ENCODE measurements around the gene CCDC117.
A peak's percentile ranks its signal among the peaks of the same experiment; 100 is the strongest.
"Not testable (repeated sequence)": the region's sequence is repeated elsewhere in the genome, so short reads cannot be mapped to it uniquely, and the experiment has no call there.

CCDC117 gene

DNA sequence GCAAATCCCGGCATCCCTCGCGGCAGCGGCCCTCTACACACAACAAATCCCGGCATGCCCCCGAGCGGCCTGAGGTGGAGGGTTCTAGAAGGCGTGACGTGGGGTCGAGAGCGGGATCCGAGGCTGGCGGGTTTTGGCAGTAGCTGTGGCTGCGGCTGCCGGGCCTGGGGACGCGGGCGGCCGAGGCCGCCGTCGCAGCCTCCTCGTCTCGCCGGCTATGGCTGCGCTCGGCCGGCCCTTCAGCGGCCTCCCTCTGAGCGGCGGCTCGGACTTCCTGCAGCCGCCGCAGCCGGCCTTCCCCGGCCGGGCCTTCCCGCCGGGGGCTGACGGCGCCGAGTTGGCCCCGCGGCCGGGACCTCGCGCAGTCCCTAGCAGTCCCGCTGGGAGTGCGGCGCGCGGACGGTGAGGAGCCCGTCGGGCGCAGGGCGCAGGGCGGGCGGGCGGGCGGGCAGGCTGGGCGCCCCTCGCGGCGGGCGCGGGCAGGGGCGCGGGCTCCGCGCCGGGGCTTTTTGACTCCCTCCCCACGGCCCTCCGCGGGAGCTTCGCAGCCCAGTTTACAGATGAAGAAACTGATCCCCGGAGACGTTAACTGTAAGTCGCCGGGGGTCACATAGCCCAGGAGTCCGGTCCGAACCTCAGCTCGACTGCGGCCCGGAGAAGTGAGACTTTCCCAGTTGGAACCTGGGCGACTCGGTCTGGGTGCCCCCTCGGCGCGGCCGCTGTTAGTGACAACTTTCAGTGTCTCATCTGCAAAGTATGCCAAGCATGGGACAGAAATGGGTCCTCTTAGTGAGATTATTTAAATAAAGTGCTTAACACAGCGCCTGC, at the start of gene CCDC117:
CCDC117 (plus strand) TSS at position 63 of the 828 bp plus-strand sequence; CDS start at position 218, 155 bp downstream.
- peak; percentile 97 for DNase-seq

- DNase-seq = no peak
These were observed 44.5 kb upstream of the CCDC117 start for GRCh38 chr22:28728002-28728401.

- DNase-seq = no peak
These were observed 43.7 kb upstream of the CCDC117 start for GRCh38 chr22:28728621-28729313.

GRCh38 chr22:28730179-28730578, 42.3 kb upstream of the CCDC117 start:
- no peak for DNase-seq

DNA sequence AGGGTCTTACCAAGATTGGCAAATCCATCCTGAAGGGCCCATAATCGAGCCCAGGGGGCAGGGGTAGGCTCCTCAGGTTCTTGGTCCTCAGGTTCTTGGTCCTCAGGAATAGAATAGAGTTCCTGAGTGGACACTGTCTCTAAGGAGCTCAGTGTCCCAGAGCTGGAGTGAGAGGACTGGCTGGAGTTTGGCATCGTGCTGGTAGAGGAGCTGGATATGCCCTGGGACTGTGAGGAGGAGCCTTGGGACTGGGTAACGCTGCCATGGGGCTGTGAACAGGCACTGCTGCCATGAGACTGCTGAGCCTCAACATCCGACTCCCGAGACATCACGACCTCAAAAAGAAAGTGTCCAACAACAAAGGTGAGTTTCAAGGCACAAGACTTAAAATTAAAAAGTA, 38.1 kb upstream of the CCDC117 start:
- no peak for DNase-seq

- DNase-seq = no peak
These were observed 36.0 kb upstream of the CCDC117 start for GRCh38 chr22:28736301-28737155.

GRCh38 chr22:28737701-28738100, 34.8 kb upstream of the CCDC117 start:
- no peak for DNase-seq

DNA sequence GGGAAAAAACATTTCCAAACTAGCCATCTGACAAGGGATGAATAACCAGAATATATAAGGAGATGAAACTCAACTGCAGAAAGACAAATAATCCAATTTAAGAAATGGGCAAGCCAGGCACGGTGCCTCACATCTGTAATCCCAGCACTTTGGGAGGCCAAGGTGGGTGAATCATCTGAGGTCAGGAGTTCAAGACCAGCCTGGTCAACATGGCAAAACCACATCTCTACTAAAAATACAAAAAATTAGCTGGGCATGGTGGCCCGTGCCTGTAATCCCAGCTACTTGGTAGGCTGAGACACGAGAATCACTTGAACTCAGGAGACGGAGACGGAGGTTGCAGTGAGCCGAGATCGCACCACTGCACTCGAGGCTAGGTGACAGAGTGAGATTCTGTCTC, 33.6 kb upstream of the CCDC117 start:
- DNase-seq = not testable (repeated sequence)

GRCh38 chr22:28741200-28741784, 31.2 kb upstream of the CCDC117 start:
- no peak for DNase-seq

DNA sequence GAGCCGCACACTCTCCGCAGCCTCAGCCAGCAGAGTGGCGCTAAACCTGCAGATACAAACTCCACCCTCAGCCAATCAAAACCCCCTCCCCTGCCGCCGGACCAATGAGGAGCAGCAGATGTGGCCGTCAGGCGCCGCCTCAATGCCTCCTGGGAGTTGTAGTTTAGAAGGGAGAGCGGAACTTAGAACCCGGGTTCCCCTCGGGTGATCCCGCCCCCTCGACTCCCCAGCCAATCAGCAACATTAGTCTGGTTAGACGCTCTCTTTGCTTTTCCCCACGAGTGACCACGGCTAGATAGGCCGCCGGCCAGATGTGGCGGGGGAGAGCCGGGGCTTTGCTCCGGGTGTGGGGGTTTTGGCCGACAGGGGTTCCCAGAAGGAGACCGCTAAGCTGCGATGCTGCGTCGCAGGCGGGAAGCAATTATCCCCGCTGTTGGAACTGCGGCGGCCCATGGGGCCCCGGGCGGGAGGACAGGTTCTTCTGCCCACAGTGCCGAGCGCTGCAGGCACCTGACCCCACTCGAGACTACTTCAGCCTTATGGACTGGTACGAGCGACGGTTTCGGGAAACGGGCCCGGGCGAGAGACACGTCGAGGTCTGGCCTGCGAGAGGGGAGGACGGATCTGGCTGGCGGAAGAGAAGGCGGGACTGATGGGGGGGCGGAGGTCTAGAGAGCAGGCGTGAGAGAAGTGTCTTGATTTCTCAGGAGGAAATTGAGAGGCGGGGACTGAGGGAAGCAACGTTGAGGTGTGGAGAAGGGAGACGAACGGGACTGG, 30.5 kb upstream of the CCDC117 start, which contains the start of the genes CHEK2 and HSCB:
CHEK2 (minus strand) TSS at position 36 of the 777 bp plus-strand sequence. CDS start 7,099 bp downstream, outside the sequence.
HSCB (plus strand) TSS at position 255 of the 777 bp plus-strand sequence; CDS start at position 312, 57 bp downstream.
- DNase-seq = peak; percentile 99

DNA sequence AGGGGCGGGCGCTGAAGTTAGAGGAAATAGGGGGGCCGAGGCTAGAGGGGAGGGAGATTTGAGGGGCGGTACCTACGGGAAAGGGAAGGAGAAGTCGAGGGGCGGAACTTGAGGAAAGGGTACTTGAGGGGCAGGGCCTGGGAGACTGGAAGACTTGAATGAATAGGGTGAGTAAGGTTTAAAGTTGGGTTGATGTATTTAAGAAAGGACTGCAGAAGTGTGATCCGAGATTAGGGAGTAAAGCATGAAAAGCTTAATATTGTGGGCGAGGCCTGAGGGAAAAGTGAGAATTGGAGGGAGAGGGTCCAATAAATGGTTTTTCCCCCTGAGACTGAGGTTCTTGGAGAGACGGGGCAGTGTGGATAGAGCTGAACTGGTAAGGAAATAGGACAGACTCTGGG, 29.9 kb upstream of the CCDC117 start:
- DNase-seq = no peak

DNA sequence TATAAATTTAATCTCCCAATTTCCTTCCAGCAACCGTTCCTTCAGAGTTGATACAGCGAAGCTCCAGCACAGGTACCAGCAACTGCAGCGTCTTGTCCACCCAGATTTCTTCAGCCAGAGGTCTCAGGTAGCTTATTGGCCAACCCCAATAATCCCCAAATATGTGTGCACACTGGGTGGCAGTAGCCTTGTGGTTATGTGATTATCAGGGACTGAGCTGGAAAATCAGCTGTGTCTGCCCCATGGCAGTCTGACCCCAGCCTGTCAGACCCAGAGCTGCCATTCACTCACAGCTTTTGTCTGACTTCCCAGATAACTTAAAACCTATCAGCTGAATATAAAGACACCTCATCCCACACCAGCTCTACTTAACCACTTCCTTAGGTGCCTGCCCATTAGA, 28.6 kb upstream of the CCDC117 start:
- DNase-seq = no peak

- DNase-seq = no peak
These were observed 22.0 kb upstream of the CCDC117 start for GRCh38 chr22:28750471-28750881.

DNA sequence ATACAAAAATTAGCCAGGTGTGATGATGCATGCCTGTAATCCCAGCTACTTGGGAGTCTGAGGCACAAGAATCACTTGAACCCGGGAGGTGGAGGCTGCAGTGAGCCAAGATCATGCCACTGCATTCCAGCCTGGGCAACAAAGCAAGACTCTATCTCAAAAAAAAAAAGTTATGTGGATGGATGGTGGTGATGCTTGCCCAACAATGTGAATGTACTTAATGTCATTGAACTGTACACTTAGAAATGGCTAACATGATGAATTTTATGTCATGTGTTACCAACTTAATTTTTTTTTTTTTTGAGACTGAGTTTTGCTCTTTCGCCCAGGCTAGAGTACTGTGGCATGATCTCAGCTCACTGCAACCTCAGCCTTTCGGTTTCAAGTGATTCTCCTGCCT, 18.0 kb upstream of the CCDC117 start:
- DNase-seq = not testable (repeated sequence)

DNA sequence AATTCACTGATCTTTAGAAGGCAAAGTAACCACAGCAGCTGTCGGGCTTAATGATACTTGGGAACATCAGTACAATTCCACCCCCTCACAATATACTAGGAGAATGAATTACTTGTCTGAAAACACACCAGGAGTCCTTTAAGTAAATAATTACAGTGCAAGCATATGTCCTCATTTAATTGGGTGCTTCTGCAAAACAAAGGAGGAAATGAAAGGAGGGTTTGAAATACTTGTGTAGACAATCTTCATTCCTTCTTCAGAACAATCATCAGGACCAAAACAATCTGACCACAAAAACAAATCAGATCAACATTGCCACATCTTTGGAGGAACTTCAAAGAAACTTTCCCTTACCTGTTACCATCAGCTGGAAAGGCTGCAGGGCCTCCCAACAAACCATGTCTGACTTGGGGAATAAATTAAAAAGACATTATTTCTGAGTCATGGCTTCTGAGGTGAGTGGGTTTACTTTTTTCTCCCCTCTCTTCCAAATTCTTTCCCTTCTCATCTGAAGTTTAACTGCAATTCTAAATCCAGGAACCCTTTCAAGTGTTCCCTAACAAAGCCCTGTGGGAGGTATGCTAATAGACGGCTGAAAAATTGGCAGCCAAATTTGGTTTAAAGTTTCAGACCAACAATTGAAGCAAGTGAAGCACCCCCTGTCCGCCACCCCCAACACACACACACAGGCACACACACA, 12.5 kb upstream of the CCDC117 start:
- DNase-seq = no peak

GRCh38 chr22:28761449-28761755, 11.1 kb upstream of the CCDC117 start:
- no peak for DNase-seq

- not testable (repeated sequence) for DNase-seq
These were observed 10.5 kb upstream of the CCDC117 start for GRCh38 chr22:28762000-28762399.

DNA sequence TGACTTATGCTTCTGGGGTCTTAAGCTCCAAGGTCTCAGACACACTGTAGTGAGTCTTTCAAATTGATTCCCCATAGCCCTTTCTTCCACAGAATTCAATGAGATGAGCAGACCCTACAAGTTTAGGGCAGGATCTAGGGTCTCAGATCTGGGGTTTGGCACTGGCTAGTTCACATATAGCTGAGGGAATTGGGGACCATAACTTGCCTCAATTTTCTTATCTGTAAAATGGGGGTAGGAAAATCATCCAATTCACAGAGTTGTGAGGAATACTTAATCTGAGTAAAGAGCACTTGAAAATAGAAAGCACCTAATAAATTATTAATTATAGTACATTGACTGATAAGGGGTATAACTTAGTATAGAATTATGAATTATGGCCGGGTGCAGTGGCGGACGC, 5.9 kb upstream of the CCDC117 start:
- DNase-seq = no peak

DNA sequence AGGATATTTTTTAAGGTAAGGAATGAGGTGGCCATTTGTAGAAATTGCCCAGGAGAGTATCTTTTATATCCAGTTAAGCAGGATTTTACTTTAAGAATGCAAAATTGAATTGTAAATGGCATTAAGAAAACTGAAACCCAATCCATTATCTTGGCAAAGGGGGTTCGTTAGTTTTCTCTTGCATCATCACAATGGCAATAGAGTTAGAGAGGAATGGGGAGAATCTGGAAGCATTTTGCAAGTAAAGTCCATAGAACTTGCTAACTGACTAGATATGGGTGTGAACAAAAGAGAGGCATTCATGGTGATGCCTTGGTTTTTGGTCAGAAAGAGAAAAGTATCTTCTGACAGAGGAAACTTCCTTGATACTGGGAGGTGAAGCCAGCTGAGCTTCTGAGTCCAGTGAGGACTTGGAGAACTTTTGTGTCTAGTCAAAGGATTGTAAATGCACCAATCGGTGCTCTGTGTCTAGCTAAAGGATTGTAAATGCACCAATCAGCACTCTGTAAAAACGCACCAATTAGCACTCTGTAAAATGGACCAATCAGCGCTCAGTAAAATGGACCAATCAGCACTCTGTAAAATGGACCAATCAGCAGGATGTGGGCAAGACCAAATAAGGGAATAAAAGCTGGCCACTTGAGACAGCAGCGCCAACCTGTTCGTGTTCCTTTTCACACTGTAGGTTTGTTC, 3.6 kb upstream of the CCDC117 start:
- no peak for DNase-seq

DNA sequence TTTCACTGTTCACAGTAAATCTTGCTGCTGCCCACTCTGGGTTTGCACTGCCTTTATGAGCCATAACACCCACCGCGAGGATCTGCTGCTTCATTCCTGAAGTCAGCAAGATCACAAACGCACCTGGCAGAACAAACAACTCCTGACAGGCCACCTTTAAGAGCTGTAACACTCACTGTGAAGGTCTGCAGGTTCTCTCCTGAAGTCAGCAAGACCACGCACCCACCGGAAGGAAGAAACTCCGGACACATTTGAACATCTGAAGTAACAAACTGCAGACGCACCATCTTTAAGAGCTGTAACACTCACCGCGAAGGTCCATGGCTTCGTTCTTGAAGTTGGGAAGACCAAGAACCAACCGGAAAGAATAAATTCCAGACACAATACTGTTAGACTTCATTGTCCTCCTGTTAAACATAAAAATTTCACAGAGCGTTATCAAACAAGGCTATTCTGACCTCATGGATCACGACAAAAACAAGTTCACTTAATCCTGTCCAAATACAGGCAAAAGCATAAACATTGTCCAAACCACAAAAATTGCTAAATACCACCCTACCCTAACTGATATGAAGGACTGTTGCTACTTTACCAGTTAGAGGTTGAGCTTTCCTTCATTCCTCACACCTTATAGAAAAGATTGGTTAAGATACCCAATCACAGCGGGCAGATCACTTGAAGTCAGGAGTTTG, 3.0 kb upstream of the CCDC117 start:
- DNase-seq = no peak
